Gastroesophageal sphincter (tissue), 3 donors: Measurements from ENCODE around the gene CACNG3.

Source experiments
- CTCF ChIP-seq, 4 experiments: fragments of 200-600 bp in 2 of 4; fragments of 450-650 bp in 2 of 4; sonication (generic) in 1 of 4; IDR thresholded peaks; one replicate each; pipeline ENCODE4 v1.5.1; 2017 to 2019; ENCODE audit warnings: antibody characterized with exemption in 4 of 4, mild to moderate bottlenecking in 2 of 4, moderate library complexity in 2 of 4
- EP300 ChIP-seq: sonication (generic); formaldehyde crosslinking; IDR thresholded peaks from one replicate; pipeline ENCODE4 v1.6.1; 2017; ENCODE audit warnings: antibody characterized with exemption, mild to moderate bottlenecking
- POLR2A ChIP-seq, 2 donors: fragments of 450-650 bp; IDR thresholded peaks; one replicate each; pipeline ENCODE4 v1.6.1; 2017; ENCODE audit warnings: antibody characterized with exemption in 2 of 2, mild to moderate bottlenecking in 2 of 2, moderate library complexity in 1 of 2
- POLR2AphosphoS5 ChIP-seq: sonication (generic); formaldehyde crosslinking; IDR thresholded peaks from one replicate; pipeline ENCODE4 v1.6.1; 2017; ENCODE audit warnings: antibody characterized with exemption

- TF ChIP-seq CTCF (IDR thresholded peaks at IDR 0.05), result no peak
- no peak for TF ChIP-seq POLR2A (IDR thresholded peaks at IDR 0.05)
- no peak for TF ChIP-seq EP300
- TF ChIP-seq POLR2AphosphoS5, result no peak
Measured at GRCh38 chr16:24246911-24247607, 9.1 kb upstream of the CACNG3 start.
